K562 (cell line): Measurements from ENCODE around the gene RNF175. TPM values are rescaled to one million over a fixed set of nuclear protein-coding genes. Genes with fewer than 3 reads are reported as not detected.

ENCODE experiments used
- ATF3 ChIP-seq, 2 experiments: fragments of 450-650 bp in 1 of 2; sonication (generic) in 1 of 2; formaldehyde crosslinking in 1 of 2; IDR thresholded peaks in 1 of 2; conservative IDR thresholded peaks in 1 of 2; 2 replicates each; pipeline versions ENCODE4 v1.6.1 to v1.8.1; 2016 to 2023; ENCODE audit warnings: mild to moderate bottlenecking in 2 of 2, moderate library complexity in 2 of 2, inconsistent platforms in 1 of 2, missing genetic modification reagents in 1 of 2
- BCOR ChIP-seq: fragments of 450-650 bp; IDR thresholded peaks from 2 replicates; pipeline ENCODE4 v1.6.1; 2016
- CBFA2T2 ChIP-seq: fragments of 450-650 bp; conservative IDR thresholded peaks from 2 replicates; pipeline ENCODE4 v1.6.1; 2017; ENCODE audit warnings: mild to moderate bottlenecking
- ETV5 ChIP-seq: sonication (generic); formaldehyde crosslinking; IDR thresholded peaks from 2 replicates; pipeline ENCODE4 v1.4.0; 2020; ENCODE audit warnings: low read depth, mild to moderate bottlenecking, missing genetic modification reagents
- IRF9 ChIP-seq: fragments of 450-650 bp; IDR thresholded peaks from 2 replicates; pipeline ENCODE4 v1.6.1; 2016; ENCODE audit warnings: missing biosample characterization, missing genetic modification characterization
- NBN ChIP-seq: fragments of 450-650 bp; IDR thresholded peaks from 2 replicates; pipeline ENCODE4 v1.6.1; 2016; ENCODE audit warnings: low read depth, mild to moderate bottlenecking
- NFE2 ChIP-seq: IDR thresholded peaks from 2 replicates; pipeline ENCODE4 v1.6.1; 2014; ENCODE audit warnings: antibody characterized with exemption, low read depth
- SMAD4 ChIP-seq: fragments of 250-450 bp; sonication (Bioruptor Pico); conservative IDR thresholded peaks from 2 replicates; pipeline ENCODE4 v1.8.0; 2021; ENCODE audit warnings: inconsistent platforms, mild to moderate bottlenecking, moderate library complexity
- THRB ChIP-seq: fragments of 450-650 bp; formaldehyde crosslinking; conservative IDR thresholded peaks from 2 replicates; pipeline ENCODE4 v1.4.0; 2022; ENCODE audit warnings: mild to moderate bottlenecking, missing genetic modification characterization
- VEZF1 ChIP-seq: fragments of 200-800 bp; sonication (Bioruptor generic); IDR thresholded peaks from 2 replicates; pipeline ENCODE4 v1.6.1; 2017; ENCODE audit warnings: missing genetic modification characterization, missing compliant biosample characterization
- ZEB2 ChIP-seq: fragments of 450-650 bp; IDR thresholded peaks from 2 replicates; pipeline ENCODE4 v1.6.1; 2016
- ZNF592 ChIP-seq: fragments of 450-650 bp; IDR thresholded peaks from 2 replicates; pipeline ENCODE4 v1.6.1; 2017; ENCODE audit warnings: antibody characterized with exemption, mild to moderate bottlenecking
- polyA plus RNA-seq, 8 experiments: library from polyadenylated mRNA; depleted of rRNA in 4 of 8; stranded (reverse) in 5 of 8; unstranded in 3 of 8; fragments of >200 nt; fragmentation: Nextera tagmentation in 2 of 8; fragmentation: Illumina TruSeq in 1 of 8; extraction: Ambion mirVana in 2 of 8; extraction: Trizol in 1 of 8; gene quantifications; 2 replicates each; pipeline versions ENCODE4 v1.2.1 to v1.2.3, GENCODE V29; 2011 to 2014; ENCODE audit warnings: inconsistent platforms in 1 of 8, missing spikeins in 1 of 8
- total RNA-seq, 7 experiments: library from RNA; depleted of rRNA in 6 of 7; stranded (reverse); fragments of >200 nt in 6 of 7; fragmentation: Illumina TruSeq in 2 of 7; extraction: Trizol in 2 of 7; gene quantifications; 2 replicates each; pipeline versions ENCODE4 v1.2.1 to v1.2.3, GENCODE V29; 2011 to 2021; ENCODE audit warnings: low replicate concordance in 1 of 7

The RNF175 gene
- total and polyA plus RNA-seq, 9 of the 15 experiments (the other 6 are each of a cell fraction or from before 2014, with no cell fraction given) = not detected

GRCh38 chr4:153773236-153773690, 13.4 kb upstream of the RNF175 start (continued):
- TF ChIP-seq ZNF592 (0 out of 2 replicates have a peak, but pooled peaks have one; percentile 18), ETV5 (CRISPR knock-in tag) (no peak), NBN (0 out of 2 replicates have a peak, but pooled peaks have one; percentile 56), SMAD4 (peak; percentile 37; the same call in 1 of the 2 replicates), THRB (CRISPR knock-in tag) (no peak), BCOR (0 out of 2 replicates have a peak, but pooled peaks have one; percentile 14), VEZF1 (CRISPR knock-in tag) (peak; percentile 40; the same call in 1 of the 2 replicates), CBFA2T2 (peak; percentile 83), ATF3 (IDR thresholded peaks at IDR 0.05) (peak; percentile 86), ATF3 (CRISPR knock-in tag; conservative IDR thresholded peaks at IDR 0.05) (no peak), IRF9 (tag) (no peak), NFE2 (0 out of 2 replicates have a peak, but pooled peaks have one; percentile 2), ZEB2 (peak; percentile 82)
